Measurements from ENCODE around the gene SNRPD1. TPM values are rescaled to one million over a fixed set of nuclear protein-coding genes. Genes with fewer than 3 reads are reported as not detected.

SNRPD1 gene
- total RNA-seq = 7.8 and 15.9 TPM in 2 replicates

DNA sequence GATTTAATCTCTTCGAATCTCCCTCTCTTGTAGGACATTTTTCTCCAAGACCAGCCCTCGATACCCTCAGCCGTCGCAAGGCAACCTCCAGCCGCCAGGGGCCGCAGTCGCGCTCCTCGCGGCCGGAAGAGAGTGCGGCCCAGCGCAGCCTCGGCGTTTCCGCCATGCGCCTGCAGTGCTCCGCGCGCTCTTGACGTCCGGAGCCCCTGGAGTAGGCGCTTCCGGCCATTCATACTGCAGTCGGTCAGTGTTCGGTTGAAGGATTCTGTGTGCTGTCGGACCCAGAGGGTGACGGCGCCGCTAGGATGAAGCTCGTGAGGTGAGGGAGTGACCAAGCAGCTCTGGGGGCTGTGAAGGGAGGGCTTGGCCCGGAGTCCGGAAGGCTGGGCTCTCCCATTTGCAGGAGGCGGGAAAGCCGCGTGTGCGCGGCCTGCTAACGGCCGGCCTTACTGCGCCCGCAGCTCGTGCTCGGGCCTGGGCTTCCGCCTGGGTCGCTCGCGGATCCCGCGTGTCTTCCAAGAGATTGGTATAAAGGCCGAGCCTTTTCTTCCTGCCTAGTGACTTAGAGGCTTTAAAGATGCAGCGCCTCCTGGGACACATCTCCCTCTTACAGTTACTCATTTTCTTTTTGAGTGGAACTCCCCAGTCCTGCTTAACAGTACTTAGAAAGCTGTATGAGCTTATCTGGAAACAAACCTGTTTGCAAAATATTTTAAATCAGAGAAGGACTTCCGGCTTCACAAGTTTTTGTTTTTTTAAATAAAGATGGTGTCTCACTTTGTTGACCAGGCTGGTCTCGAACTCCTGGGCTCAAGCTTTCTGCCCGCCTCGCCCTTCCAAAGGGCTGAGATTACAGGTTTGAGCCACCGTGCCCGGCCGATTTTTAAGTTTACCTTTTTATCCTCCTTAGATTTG lies at the start of gene SNRPD1:
SNRPD1 (plus strand) TSS at position 190 of the 915 bp plus-strand sequence; CDS start at position 306, 116 bp downstream.

DNA sequence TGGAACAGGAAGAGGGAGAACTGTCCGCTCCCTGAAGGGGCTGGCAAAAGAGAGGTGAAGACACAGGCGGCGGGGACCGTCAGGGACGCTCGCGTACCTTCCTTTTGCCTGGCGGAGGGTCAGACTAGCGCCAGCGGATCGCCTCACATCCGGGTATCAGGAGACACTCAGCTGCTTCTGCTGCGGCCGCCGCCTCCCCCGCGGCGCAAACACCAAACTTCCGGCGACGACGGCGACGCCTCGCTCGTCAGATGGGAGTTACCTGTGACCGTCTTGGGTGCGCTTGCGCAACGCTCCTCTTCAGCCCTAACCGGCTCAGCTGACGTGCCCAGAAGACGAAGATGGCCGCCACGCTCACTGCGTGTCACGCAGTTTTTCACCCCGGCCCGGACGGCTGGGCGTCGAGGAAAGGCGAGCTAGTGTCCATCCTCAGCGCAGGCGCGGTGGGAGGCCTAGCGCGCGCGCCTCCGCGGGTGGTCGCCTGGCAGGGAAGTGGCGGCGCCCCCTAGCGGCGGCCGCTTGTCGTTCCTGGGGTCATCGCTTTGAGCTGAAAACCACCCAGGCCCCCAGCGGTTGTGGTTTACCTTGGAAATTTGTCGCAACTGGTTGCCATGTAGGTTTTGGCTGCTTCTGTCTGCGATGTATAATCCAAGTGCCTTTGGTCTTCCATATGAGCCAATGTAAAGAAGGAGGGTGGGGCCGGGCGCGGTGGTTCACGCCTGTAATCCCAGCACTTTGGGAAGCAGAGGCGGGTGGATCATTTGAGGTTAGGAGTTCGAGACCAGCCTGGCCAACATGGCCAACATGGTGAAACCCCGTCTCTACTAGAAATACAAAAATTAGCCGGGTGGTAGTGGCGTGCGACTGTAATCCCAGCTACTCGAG lies 11.3 kb upstream of the SNRPD1 start, which contains the start of gene ESCO1:
ESCO1 (minus strand) TSS at position 179 of the 885 bp plus-strand sequence. CDS start 25,861 bp downstream, outside the sequence.

Small RNA genes within 50 kb of the gene (small RNA-seq; reads per million reads assigned to genes)
- gene MIR320C1 = not detected

Other genes with a start within 250 kb of the SNRPD1 start
- 11.4 and 15.1 TPM in 2 replicates for gene ESCO1, start 11.6 kb upstream of the SNRPD1 start, total RNA-seq
- gene ABHD3, start 92.5 kb downstream of the SNRPD1 start, total RNA-seq = 3.3 and 5.0 TPM in 2 replicates
- gene MIB1, start 128.5 kb downstream of the SNRPD1 start, total RNA-seq = 55.9 and 57.6 TPM in 2 replicates